GM18505 (cell line): ENCODE data around the gene EFNA3.
A peak's percentile ranks its signal among the peaks of the same experiment; 100 is the strongest.

Experiments used
- ATAC-seq: cut with Tn5 transposase; IDR thresholded peaks from one replicate; pipeline ENCODE4 v1.9.1; 2021; ENCODE audit not compliant: unreplicated experiment
- POLR2A ChIP-seq: IDR thresholded peaks from 4 replicates; pipeline ENCODE4 v1.6.1; 2011; ENCODE audit warnings: borderline replicate concordance; ENCODE audit not compliant: insufficient read depth, insufficient read length; ENCODE audit errors: extremely low read depth

The EFNA3 gene

DNA sequence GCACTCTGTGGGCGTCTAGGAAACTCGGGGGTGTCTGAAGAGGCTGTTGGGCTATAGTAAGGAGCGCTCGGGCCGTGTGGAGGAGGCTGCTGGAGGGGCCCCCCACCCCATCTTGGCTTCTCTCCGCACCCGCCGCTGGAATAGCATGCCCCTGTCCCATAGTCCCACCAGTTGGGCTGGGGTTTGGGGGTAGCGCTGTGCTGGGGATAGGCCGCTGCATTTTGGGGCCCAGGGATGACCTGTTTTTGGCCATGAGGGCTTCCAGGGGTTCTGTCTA is 511 bp downstream of the EFNA3 start:
- no peak for ATAC-seq
- no peak for TF ChIP-seq POLR2A

GRCh38 chr1:155079487-155080311 is 1.1 kb downstream of the EFNA3 start:
- no peak for ATAC-seq
- no peak for TF ChIP-seq POLR2A

DNA sequence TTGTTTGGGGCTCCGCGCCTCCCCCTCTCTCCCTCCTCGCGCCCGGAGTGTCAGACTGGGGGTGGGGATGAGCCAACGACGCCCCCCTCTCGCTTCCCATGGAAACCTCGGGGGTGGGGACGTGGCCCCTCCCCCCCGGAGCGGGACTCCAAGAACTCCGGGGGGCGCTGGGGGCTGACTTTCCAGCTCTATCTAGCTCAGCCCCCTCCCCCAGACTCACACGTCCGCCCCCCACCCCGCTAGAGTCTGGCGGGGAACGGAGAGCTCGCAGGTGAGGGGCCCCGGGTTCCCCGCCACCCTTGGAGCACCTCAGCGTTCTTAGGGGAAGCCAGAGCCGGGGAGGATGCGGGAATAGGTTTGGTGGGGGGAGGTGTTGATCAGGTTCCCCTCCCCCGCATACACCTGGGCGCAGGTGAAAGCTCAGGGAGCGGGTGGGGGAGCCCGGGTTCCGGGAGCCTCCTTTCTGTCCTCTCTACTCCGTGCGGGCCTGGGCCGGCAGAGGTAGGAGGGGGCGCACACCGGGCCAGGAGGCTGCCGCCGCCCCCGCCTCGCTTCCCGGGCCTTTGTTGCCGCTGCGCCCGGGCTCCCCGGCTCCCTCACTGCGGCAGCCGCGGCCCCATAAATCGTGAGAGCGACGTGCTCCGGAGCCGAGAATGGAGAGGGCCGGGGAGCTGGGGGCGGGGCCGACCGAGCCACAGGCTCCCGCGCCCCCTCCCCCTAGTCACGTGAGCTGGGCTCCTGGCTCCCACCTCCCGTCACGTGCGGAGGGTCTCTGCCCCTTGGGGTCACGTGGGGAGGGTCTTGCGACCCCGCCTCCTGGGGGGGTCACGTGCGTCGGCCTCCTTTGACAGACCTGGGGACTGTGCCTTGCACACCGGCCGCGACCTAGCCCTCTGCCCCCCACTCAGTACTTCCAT is 1.9 kb downstream of the EFNA3 start:
- no peak for ATAC-seq
- no peak for TF ChIP-seq POLR2A

DNA sequence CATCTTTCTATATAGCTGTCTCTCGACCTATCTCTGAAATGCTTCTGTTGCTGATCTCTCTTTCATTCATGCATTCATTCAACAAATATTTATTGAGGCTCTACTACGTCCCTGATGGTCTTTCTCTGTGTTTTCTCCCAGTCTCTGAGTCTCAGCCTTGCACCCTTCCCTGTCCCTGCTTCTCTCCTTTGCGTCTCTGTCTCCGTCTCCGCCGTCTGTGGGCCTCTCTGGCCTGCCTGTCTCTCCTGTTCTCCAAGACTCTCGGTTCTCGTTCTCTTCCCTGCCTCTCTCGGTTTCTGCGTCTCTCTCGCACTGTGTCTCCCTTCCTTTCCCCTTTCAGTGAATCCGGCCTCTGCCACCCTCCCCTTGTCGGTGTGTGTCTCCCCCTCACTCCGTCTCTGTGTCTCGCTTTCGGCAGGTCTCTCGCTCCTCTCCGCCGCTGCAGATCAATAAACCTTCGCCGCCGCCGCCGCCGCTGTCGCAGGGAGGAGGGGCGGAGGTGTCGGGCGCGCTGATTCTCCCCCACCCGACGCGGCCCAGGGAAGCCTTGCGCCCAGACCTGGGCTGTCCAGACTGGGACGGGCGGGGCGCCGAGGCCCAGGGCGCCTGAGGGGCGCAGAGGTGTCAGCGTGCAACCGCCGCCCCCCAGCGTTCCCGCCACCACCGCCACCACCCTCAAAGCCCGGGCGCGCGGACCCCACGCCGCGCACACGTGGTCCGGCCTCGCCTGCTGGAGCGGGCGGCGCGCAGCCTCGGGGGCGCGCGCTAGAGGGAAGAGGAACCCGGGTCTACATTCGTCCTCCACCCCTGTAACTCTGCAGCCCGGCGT is 3.0 kb downstream of the EFNA3 start:
- no peak for TF ChIP-seq POLR2A
- ATAC-seq, result no peak

DNA sequence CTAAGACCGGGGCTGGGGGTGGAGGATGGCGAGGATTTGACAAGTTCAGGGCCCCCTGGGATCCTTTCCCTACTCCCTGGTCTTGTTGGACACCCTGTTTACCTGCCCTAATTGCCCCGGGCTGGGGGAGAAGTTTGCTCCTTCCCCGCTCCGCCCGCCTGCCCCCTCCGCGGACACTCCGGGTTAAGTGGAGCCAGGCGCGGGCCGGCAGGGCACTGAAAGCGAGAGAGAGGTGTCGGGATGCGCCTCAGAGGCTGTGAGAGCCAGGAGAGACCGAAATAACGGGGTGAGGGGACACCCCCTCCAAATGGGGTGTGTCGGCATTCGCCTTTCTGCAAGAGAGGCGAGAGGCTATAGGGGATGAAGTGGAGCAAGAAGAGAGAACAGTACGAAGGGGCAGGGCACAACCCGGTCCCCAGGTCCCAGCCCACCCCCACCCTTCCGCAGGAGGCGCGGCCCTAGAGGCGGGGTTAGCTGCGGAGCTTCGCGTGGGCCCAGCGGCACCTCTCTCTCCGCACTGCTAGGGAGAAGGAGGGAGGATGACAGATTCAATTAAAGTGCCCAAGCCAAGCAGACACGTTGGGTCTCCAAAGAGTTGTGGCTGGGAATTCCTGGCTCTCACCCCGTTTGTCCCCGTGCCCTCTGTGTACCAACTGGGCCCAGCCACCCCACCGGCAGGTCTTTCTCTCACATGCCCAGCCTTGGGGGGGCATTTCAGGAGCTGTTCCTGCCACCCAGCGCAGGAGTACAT is 3.8 kb downstream of the EFNA3 start:
- no peak for ATAC-seq
- TF ChIP-seq POLR2A, result no peak

GRCh38 chr1:155083052-155083541 is 4.5 kb downstream of the EFNA3 start:
- ATAC-seq, result no peak
- TF ChIP-seq POLR2A, result no peak

- no peak for TF ChIP-seq POLR2A
- ATAC-seq, result no peak
Measured at GRCh38 chr1:155083865-155084721, 5.5 kb downstream of the EFNA3 start.

DNA sequence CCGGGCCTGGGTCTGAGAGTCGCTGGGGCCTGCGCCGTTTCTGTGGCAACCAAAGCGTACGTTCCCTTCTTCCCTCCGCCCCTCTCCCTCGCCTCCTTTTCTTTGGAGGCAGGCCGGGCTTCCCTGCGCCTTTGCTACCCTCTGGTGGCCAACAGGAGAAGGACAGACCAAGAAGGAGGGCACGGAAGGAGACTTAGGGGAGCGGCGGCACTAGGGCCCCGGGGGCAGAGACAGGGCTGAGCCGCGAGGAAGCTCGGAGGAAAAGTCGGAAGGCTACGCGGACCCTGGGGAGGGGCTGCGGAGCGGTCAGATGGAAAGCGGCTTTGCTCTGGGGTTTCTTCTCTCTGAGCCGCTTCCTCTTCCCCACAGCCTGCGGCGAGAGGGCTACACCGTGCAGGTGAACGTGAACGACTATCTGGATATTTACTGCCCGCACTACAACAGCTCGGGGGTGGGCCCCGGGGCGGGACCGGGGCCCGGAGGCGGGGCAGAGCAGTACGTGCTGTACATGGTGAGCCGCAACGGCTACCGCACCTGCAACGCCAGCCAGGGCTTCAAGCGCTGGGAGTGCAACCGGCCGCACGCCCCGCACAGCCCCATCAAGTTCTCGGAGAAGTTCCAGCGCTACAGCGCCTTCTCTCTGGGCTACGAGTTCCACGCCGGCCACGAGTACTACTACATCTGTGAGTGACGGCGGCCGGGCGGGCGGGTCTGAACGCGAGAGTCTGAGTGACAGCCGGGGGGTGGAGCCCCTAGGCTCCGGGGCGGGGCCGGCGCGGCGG is 6.3 kb downstream of the EFNA3 start:
- peak; percentile 56 for ATAC-seq
- peak; percentile 42 for TF ChIP-seq POLR2A

- no peak for TF ChIP-seq POLR2A
- ATAC-seq, result no peak
Measured at GRCh38 chr1:155085504-155086127, 7.0 kb downstream of the EFNA3 start.

- no peak for TF ChIP-seq POLR2A
- ATAC-seq, result no peak
Measured at GRCh38 chr1:155086128-155086741, 7.6 kb downstream of the EFNA3 start.
